DMS114 treated with DMSO at 0.1 percent for 48 hours (cell line): Measurements from ENCODE around the gene CHID1.

Experiments used
- DNase-seq: peaks from one replicate; lab custom pipeline; 2025; ENCODE audit not compliant: unreplicated experiment; lab: John Stamatoyannopoulos, UW

Gene CHID1

GRCh38 chr11:865462-866430 lies 44.9 kb downstream of the CHID1 start:
- DNase-seq: no peak

- DNase-seq: no peak
Observed at GRCh38 chr11:864898-865297, 45.7 kb downstream of the CHID1 start.

- DNase-seq: no peak
Observed at GRCh38 chr11:863910-864827, 46.4 kb downstream of the CHID1 start.

- DNase-seq: no peak
Observed at GRCh38 chr11:863023-863909, 47.3 kb downstream of the CHID1 start.

GRCh38 chr11:862696-863022 lies 48.0 kb downstream of the CHID1 start:
- no peak for DNase-seq

GRCh38 chr11:862081-862661 lies 48.4 kb downstream of the CHID1 start:
- DNase-seq: no peak

- DNase-seq: no peak
Observed at GRCh38 chr11:861105-861479, 49.5 kb downstream of the CHID1 start.

- DNase-seq: no peak
Observed at GRCh38 chr11:860234-861104, 50.1 kb downstream of the CHID1 start.

- DNase-seq: peak; percentile 24
Observed at GRCh38 chr11:859394-860131, 51.0 kb downstream of the CHID1 start.

GRCh38 chr11:858762-859339 lies 51.8 kb downstream of the CHID1 start:
- DNase-seq: no peak

GRCh38 chr11:858053-858761 lies 52.4 kb downstream of the CHID1 start:
- no peak for DNase-seq

- DNase-seq: no peak
Observed at GRCh38 chr11:856397-856796, 54.2 kb downstream of the CHID1 start.

GRCh38 chr11:855796-856195 lies 54.8 kb downstream of the CHID1 start:
- DNase-seq: no peak

- no peak for DNase-seq
Observed at GRCh38 chr11:855330-855674, 55.3 kb downstream of the CHID1 start.

- DNase-seq: no peak
Observed at GRCh38 chr11:854601-855329, 55.8 kb downstream of the CHID1 start.

GRCh38 chr11:853682-854448 lies 56.7 kb downstream of the CHID1 start:
- no peak for DNase-seq

GRCh38 chr11:852762-853161 lies 57.8 kb downstream of the CHID1 start:
- no peak for DNase-seq
